NCI-H69 (cell line): ENCODE results near the gene EPHB6.

Source experiments
- DNase-seq: peaks from one replicate; lab custom pipeline; 2025; lab: John Stamatoyannopoulos, UW

EPHB6 gene

GRCh38 chr7:142879060-142879459 lies 24.2 kb downstream of the EPHB6 start:
- DNase-seq: no peak

GRCh38 chr7:142880876-142881505 lies 26.1 kb downstream of the EPHB6 start:
- DNase-seq: peak; percentile 22

- no peak for DNase-seq
These were observed 26.9 kb downstream of the EPHB6 start for GRCh38 chr7:142881586-142882337.

DNA sequence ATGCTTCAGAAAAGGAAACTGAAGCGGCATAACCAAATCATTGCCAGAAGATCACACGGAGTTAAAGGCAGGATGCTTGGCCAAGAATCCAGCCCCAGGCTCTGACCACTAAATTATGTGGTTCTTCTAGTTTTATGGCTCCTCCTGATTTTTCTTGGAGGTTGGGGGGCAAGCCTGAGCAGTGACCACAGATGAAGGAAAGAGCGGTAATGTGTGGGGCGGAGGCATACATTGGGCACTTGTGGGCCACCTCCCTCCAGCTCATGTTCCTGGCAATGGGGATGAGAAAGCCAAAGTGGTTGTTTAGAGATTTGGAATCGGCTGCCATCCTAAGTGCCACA lies 27.4 kb downstream of the EPHB6 start:
- DNase-seq: no peak

- DNase-seq: no peak
These were observed 28.3 kb downstream of the EPHB6 start for GRCh38 chr7:142883145-142883544.

DNA sequence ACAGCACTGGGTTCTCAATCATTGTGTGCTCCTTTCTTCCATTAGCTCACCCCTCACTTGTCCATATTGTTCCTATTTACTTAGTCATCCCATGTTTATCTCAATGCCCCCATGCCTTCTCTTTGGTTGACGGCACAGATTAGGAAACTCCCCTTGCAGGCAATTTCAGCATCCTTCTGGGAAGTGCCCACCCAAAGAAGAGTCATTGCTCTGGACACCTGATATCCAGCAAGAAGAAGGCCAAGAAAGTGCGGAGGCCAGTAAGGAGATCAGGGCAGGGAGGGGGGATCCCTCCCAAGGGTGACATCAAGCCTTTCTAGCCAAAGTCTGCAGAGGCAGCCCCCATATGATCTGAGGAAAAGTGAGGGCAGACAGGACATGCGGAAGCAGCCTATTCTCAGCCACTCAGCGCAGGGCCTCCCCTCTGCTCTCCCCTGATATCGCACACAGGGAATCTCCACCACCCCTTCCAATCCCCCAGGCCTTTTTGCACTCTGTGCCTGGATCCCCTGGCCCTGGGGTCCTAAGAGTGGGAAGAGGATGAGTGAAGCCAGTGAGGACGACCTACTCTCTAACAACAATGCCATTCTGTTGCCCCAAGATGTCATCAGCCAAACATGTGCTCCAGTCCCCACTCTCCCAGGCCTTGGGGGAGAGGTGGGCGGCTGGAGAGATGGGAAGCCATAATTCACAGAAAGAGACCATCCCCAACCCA lies 28.9 kb downstream of the EPHB6 start:
- no peak for DNase-seq

- DNase-seq: no peak
These were observed 29.4 kb downstream of the EPHB6 start for GRCh38 chr7:142884286-142884640.

DNA sequence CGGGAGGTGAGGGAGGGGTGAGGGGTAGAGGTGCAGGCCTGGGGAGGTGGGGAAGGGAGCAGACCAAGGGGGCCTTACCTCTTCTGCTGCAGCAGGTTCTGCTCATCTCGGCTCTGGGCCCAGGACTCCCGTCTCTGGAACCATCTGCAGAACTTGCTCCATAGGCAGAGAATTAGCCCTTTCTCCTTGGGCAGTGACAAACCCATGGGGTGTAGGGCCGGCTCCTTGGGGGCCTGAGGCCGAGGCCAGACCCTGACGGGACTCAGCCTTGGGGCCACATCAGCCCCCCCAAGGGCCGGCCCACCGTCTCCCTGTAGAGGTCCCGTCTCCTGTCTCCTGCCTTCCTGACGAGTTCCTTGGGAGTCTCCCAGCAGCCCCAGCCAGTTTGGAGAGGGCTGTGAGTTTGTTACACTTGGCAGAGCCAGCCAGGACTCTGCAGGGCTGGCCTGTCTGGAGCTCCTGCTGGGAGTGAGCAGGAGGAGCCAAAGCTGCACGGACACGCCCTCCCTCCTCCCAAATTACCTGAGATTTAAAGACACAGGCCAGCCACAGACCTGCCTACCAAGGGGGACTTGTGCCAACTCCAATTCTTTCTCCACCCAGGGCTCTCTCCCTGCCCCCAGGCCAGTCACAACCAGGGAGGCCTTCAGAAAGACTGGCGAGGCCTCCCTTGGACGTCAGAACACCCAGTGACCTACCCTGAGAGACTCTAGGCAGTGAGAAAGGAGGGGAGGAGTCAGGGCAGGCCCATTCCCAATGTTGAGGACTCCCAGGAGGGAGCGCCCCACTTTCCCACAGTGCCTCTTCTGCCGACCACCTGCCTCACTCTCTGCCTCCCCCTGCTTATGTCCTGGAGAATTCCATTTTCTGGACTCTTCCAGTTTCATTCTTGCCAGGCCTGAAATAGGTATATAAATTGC lies 30.7 kb downstream of the EPHB6 start, which contains the start of gene TRPV6:
Gene TRPV6, minus strand, starts transcription at position 435 of the 920 bp plus-strand sequence.
- DNase-seq: peak; percentile 10

DNA sequence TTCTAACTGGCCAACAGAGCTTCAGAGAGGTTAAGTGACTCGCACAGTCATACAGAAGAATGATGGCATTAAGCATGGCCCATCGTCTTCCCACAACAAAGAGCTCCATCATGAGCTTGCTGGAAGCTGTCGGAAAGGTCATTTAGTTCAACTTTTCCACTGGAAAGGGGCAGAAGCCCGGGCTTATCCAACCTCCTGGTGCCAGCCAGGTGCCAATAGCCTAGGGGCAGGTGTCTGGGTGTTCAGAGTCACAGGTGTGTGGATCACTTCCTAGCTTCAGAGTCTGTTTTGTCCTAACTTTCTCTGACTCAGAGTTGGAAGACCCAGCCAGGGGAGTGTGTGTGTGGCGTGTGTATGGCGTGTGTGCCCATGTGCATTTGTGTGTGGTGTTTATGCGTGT lies 32.0 kb downstream of the EPHB6 start:
- no peak for DNase-seq

- DNase-seq: no peak
These were observed 32.6 kb downstream of the EPHB6 start for GRCh38 chr7:142887282-142888015.

- DNase-seq: no peak
These were observed 34.9 kb downstream of the EPHB6 start for GRCh38 chr7:142889816-142890215.

DNA sequence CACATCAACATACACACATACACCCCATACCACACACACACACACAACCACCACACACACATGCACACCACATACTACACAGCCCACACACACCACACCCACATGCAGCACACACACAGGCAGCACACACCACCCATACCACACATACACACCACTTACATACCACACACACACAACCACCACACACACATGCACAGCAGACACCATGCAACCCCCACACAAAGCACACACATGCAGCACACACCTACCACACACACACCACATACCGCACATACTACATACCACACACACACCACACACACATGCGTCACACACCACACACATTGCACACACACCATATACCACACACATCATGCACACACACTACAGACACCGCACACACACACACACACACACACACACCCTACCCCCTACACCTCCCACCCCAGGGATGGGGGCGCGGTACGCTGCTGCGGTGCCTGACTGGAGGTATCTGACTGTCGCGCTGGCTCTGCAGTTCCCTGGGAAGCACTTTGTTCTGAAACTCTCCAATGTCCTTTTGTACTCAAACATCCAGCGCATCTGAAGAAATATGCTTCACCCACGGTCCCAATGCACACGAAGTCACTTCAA lies 36.1 kb downstream of the EPHB6 start:
- DNase-seq: no peak

DNA sequence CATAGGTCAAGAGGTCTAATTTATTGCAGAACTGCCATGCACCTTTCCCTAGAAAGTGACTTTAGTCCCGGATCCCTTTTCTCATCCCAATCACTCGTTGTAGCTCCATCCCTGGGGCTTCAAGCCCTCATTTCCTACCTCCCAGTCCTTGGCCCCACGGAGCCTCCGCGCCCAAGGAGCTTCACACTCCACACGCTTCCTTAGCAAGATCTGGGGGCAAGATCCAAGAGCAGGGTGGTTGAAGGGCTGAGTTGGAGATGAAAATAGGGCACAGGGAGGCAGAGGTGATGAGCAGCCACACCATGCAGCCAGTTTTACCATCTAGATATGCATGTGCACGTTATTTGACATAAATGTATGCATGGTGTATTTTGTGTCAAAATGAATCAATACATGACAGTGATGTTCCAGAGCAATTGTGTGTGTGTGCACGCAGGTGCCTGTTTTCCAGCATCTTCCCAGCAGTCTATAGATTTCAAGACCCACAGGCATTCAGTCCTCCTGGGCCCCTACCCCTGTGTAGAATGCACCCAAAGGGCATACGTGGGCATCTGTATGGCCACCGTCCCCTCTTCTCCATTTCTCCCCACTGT lies 36.7 kb downstream of the EPHB6 start:
- DNase-seq: no peak

DNA sequence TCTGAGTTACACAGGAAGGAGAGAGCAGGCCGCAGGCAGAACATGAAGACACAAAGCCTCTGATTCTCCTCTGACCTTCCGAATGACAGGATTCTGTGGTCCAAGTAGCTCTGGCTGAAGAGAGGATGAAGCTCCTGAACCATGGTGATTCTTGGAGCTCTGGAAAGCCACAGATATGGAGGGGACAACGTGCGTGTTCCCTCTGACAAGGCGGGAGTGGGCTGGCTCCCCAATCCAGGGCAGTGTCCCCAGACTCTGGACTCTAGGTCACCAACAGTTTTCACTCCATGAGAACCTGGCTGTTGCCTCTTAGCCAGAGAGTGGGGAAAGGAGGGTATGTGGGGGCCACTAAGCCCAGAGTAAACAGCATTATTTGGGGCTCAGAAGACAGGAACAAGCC lies 38.1 kb downstream of the EPHB6 start:
- no peak for DNase-seq

- DNase-seq: no peak
These were observed 39.5 kb downstream of the EPHB6 start for GRCh38 chr7:142894112-142894984.

DNA sequence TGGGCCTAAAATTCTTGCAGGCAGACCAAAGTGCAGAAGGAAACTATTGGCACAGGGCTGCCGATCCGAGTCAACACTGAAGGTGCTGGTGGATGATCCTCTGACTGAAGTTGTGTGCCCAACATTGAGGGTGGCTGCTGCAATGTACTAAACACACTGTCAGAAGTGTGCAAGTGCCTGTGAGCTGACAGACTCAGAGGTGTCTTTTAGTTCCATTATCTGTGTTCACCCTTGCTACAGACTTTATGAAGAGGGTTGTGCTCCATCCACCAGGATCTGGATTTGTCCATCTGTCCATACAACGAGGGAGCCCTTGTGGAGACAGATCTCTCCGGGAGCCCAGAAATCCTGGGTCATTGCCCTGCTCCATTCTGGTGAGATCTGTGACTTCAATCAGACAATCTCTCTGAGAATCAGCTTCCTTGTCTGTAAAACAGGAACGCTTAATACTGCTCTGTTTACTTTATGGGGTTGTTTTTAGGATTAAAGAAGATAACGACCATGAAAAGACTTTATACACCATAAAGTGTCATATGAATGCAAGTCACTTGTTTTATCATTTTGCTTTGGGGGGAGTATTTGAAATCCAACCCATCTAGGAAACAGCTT lies 40.2 kb downstream of the EPHB6 start:
- no peak for DNase-seq

DNA sequence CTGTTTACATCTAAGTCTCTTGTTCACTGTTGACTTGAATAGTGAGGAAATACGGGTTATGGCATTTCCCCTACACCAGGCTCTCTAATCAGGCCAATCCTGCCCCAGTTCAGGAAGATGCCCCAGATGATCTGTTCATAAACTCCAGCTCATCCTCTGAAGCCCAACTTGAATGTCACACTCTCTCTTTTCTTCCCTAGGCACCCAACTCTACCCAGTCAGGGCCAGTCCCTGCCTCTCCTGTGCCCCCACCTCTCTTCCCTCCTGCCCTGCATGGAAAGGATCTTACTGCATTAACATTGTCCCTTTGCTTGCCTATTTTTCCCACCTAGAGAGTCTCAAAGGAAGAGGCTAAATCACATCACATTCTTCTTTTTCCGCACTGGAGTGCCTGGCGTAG lies 41.3 kb downstream of the EPHB6 start:
- no peak for DNase-seq

DNA sequence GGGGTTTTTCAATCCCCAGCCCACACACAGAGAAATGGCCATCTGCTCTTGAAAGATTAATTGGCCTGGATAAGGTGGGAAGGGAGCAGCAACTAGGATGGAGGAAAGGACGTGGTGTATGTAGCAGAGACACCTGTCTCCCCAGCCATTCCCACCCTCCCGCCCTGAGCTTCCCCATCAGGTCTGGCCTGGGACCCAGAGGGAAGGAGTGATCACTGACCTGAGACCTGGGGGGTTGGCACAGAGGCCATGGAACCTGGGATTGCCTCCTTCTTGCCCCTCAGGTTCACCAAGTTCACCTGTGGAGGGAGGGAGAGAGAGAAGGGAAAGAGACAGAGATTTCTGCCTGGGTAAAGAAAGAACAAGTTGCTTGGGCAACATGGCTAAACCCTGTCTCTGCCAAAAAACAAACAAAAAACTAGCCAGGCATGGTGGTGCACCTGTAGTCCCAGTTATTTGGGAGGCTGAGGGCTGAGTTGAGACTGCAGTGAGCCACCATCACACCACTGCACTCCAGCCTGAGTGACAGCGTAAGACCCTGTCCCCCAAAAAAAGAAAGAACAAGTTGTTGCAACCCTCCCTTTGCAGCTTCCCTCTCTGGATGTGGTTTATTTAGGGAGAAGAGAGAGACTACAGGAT lies 42.0 kb downstream of the EPHB6 start:
- no peak for DNase-seq

GRCh38 chr7:142897691-142898090 lies 42.8 kb downstream of the EPHB6 start:
- no peak for DNase-seq
